Ovary (tissue), 9 donors: ENCODE results near the gene HIGD1A. TPM values are rescaled to one million over a fixed set of nuclear protein-coding genes. Genes with fewer than 3 reads are reported as not detected.

Source experiments
- DNase-seq, 5 donors: peaks; one replicate each; pipeline ENCODE4 v3.0.0-alpha.2; 2019 to 2020
- H3K27ac ChIP-seq, 2 donors: fragments of 200-600 bp; one replicate each; pipeline versions ENCODE4 v1.5.1 to v1.8.0; 2019 to 2022
- H3K27me3 ChIP-seq: fragments of 200-600 bp; one replicate; pipeline ENCODE4 v1.8.0; 2022
- H3K36me3 ChIP-seq: fragments of 200-600 bp; sonication (generic); one replicate; pipeline ENCODE4 v1.5.1; 2019
- H3K4me1 ChIP-seq: one replicate; pipeline ENCODE4 v1.8.1; 2013; ENCODE audit warnings: mild to moderate bottlenecking, moderate library complexity; ENCODE audit not compliant: insufficient read depth
- H3K4me3 ChIP-seq: fragments of 200-600 bp; sonication (generic); one replicate; pipeline ENCODE4 v1.5.1; 2017
- H3K9me3 ChIP-seq, 2 donors: fragments of 200-600 bp in 1 of 2; sonication (generic) in 1 of 2; one replicate each; pipeline versions ENCODE4 v1.5.1 to v1.8.1; 2013 to 2019; ENCODE audit warnings: mild to moderate bottlenecking in 1 of 2, moderate library complexity in 1 of 2
- CTCF ChIP-seq, 3 donors: fragments of 450-650 bp in 2 of 3; fragments of 200-600 bp in 1 of 3; IDR thresholded peaks; one replicate each; pipeline versions ENCODE4 v1.5.1 to v1.8.0; 2016 to 2022; ENCODE audit warnings: antibody characterized with exemption in 3 of 3, mild to moderate bottlenecking in 1 of 3
- EP300 ChIP-seq: sonication (generic); formaldehyde crosslinking; IDR thresholded peaks from one replicate; pipeline ENCODE4 v1.6.1; 2017; ENCODE audit warnings: antibody characterized with exemption
- POLR2A ChIP-seq: fragments of 450-650 bp; IDR thresholded peaks from one replicate; pipeline ENCODE4 v1.6.1; 2017; ENCODE audit warnings: antibody characterized with exemption, mild to moderate bottlenecking, moderate library complexity
- WGBS, 3 donors: extraction: QIAGEN DNeasy Blood & Tissue Kit in 1 of 3; methylation state at CpG; one replicate each; pipeline versions ENCODE4 v1.1.5 to v1.1.7; 2013 to 2017; 5-methylcytosine and 5-hydroxymethylcytosine counted together
- intact Hi-C, 4 donors: fragments of 100-400 bp; cut with DNase I; formaldehyde crosslinking; loops; one replicate each; pipeline versions ENCODE4 v1.11.0 to v1.15.1; 2022 to 2023
- polyA plus RNA-seq, 2 donors: library from polyadenylated mRNA; stranded (reverse); fragments of 200-250 nt in 1 of 2; fragments of 350-450 nt in 1 of 2; fragmentation: Illumina TruSeq in 1 of 2; extraction: RNeasy Lipid Tissue Mini Kit (QIAGEN cat#74804) in 1 of 2; gene quantifications; one replicate each; pipeline ENCODE4 v1.2.3, GENCODE V29; 2013 to 2014
- total RNA-seq, 7 donors: library from RNA; depleted of rRNA in 2 of 7; stranded (reverse); fragments of >200 nt in 2 of 7; fragmentation: NEBNext Ultra II Directional in 3 of 7; extraction: Animal tissue kit (Norgen Biotek cat#: 25700) in 3 of 7; gene quantifications; one replicate each; pipeline versions ENCODE4 v1.1.0 to v1.2.4, GENCODE V29; 2016 to 2023
- donor health status: DM: no; HTN: no; CAD: no; lungs with moderate emphysema.
- donor health status: DM: no; HTN: no; CAD: no.
- donor health status: Bipolar disorder and iron deficiency.
- donor health status: DM: yes; HTN: yes; CAD: no.
- donor health status: DM: no; HTN: no; CAD: no.
- donor health status: DM: yes; HTN: yes; CAD: no.

Gene HIGD1A
- total and polyA plus RNA-seq, 9 donors: 44.6 to 126 (median 65.4) TPM

- H3K27me3 ChIP-seq: no peaks in the 10 kb centered on the region
- no peaks in the 10 kb centered on the region for H3K9me3 ChIP-seq
- H3K4me1 ChIP-seq: no peaks in the 10 kb centered on the region
- TF ChIP-seq CTCF (IDR thresholded peaks at IDR 0.05): no peak
- no peak for TF ChIP-seq POLR2A
- no peak for TF ChIP-seq EP300
- WGBS, 3 donors: 78 to 81% (median 81%) methylated on average over 3 of the region's 3 CpGs
- intact Hi-C loops: no loop called here
- DNase-seq: no peak
- no peak overlapping the region for H3K4me3 ChIP-seq
- no peaks in the 10 kb centered on the region for H3K36me3 ChIP-seq
- no peak overlapping the region for H3K27ac ChIP-seq
Observed at GRCh38 chr3:42764115-42764514, 40.2 kb downstream of the HIGD1A start.

- no peaks in the 10 kb centered on the region for H3K36me3 ChIP-seq
- no peak overlapping the region for H3K4me3 ChIP-seq
- no peak for TF ChIP-seq CTCF (IDR thresholded peaks at IDR 0.05)
- TF ChIP-seq POLR2A: no peak
- TF ChIP-seq EP300: no peak
- WGBS, 3 donors: 38 to 54% (median 50%) methylated on average over 2 of the region's 2 CpGs
- H3K9me3 ChIP-seq: no peaks in the 10 kb centered on the region
- intact Hi-C loops: no loop called here
- no peaks in the 10 kb centered on the region for H3K4me1 ChIP-seq
- no peak for DNase-seq
- no peak overlapping the region for H3K27ac ChIP-seq
- no peaks in the 10 kb centered on the region for H3K27me3 ChIP-seq
Observed at GRCh38 chr3:42763021-42763420, 41.3 kb downstream of the HIGD1A start.

GRCh38 chr3:42762046-42762724 lies 42.1 kb downstream of the HIGD1A start:
- WGBS, 3 donors: 73 to 79% (median 75%) methylated on average over 6 of the region's 6 CpGs
- intact Hi-C loops: no loop called here
- TF ChIP-seq EP300: no peak
- TF ChIP-seq CTCF (IDR thresholded peaks at IDR 0.05): no peak
- TF ChIP-seq POLR2A: no peak
- Histone ChIP-seq H3K36me3 (no peaks in the 10 kb centered on the region), H3K9me3 (no peaks in the 10 kb centered on the region), H3K4me1 (no peaks in the 10 kb centered on the region), H3K27me3 (no peaks in the 10 kb centered on the region), H3K4me3 (no peak overlapping the region), H3K27ac (no peak overlapping the region)
- no peak for DNase-seq

GRCh38 chr3:42758126-42758525 lies 46.2 kb downstream of the HIGD1A start:
- no peaks in the 10 kb centered on the region for H3K27me3 ChIP-seq
- no peak for DNase-seq
- H3K4me3 ChIP-seq: no peak overlapping the region
- 73 to 83% (median 82%) methylated on average over 11 of the region's 11 CpGs for WGBS, 3 donors
- no peak for TF ChIP-seq CTCF (IDR thresholded peaks at IDR 0.05)
- no peak for TF ChIP-seq EP300
- no peak for TF ChIP-seq POLR2A
- intact Hi-C loops: no loop called here
- no peaks in the 10 kb centered on the region for H3K36me3 ChIP-seq
- no peak overlapping the region for H3K27ac ChIP-seq
- no peaks in the 10 kb centered on the region for H3K9me3 ChIP-seq
- no peaks in the 10 kb centered on the region for H3K4me1 ChIP-seq
